Activated T-cell treated with anti-CD3 and anti-CD28 coated beads for 4 hours (primary cell): Measurements from ENCODE around the gene FASTKD2.
"Not testable (repeated sequence)": the region's sequence is repeated elsewhere in the genome, so short reads cannot be mapped to it uniquely, and the experiment has no call there.

Source experiments
- DNase-seq: peaks from one replicate; pipeline ENCODE4 v3.0.0-alpha.2; 2020

FASTKD2 gene

GRCh38 chr2:206792645-206793044 is 27.2 kb downstream of the FASTKD2 start:
- DNase-seq, result no peak

GRCh38 chr2:206797376-206797775 is 32.0 kb downstream of the FASTKD2 start:
- DNase-seq, result no peak

- DNase-seq, result no peak
Measured at GRCh38 chr2:206798000-206798399, 32.6 kb downstream of the FASTKD2 start.

- no peak for DNase-seq
Measured at GRCh38 chr2:206799083-206799482, 33.7 kb downstream of the FASTKD2 start.

GRCh38 chr2:206800506-206801417 is 35.4 kb downstream of the FASTKD2 start:
- DNase-seq, result peak; percentile 21

- DNase-seq, result no peak
Measured at GRCh38 chr2:206801418-206802189, 36.2 kb downstream of the FASTKD2 start.

GRCh38 chr2:206802654-206803514 is 37.5 kb downstream of the FASTKD2 start:
- no peak for DNase-seq

GRCh38 chr2:206804326-206804725 is 38.9 kb downstream of the FASTKD2 start:
- no peak for DNase-seq

- no peak for DNase-seq
Measured at GRCh38 chr2:206805887-206806607, 40.6 kb downstream of the FASTKD2 start.

GRCh38 chr2:206807624-206808023 is 42.2 kb downstream of the FASTKD2 start:
- not testable (repeated sequence) for DNase-seq

GRCh38 chr2:206812471-206812870 is 47.1 kb downstream of the FASTKD2 start:
- DNase-seq, result not testable (repeated sequence)

- no peak for DNase-seq
Measured at GRCh38 chr2:206814498-206814897, 49.1 kb downstream of the FASTKD2 start.

GRCh38 chr2:206820807-206821206 is 55.4 kb downstream of the FASTKD2 start:
- DNase-seq, result no peak

GRCh38 chr2:206823178-206823577 is 57.8 kb downstream of the FASTKD2 start:
- DNase-seq, result no peak

- DNase-seq, result no peak
Measured at GRCh38 chr2:206824087-206824618, 58.7 kb downstream of the FASTKD2 start.

GRCh38 chr2:206824993-206825392 is 59.6 kb downstream of the FASTKD2 start:
- no peak for DNase-seq

- no peak for DNase-seq
Measured at GRCh38 chr2:206831442-206831995, 66.1 kb downstream of the FASTKD2 start.

GRCh38 chr2:206832873-206833272 is 67.5 kb downstream of the FASTKD2 start:
- DNase-seq, result no peak

GRCh38 chr2:206833291-206833690 is 67.9 kb downstream of the FASTKD2 start:
- no peak for DNase-seq

- DNase-seq, result no peak
Measured at GRCh38 chr2:206836722-206837121, 71.3 kb downstream of the FASTKD2 start.

GRCh38 chr2:206837775-206838174 is 72.4 kb downstream of the FASTKD2 start:
- no peak for DNase-seq

GRCh38 chr2:206838690-206839089 is 73.3 kb downstream of the FASTKD2 start:
- DNase-seq, result no peak
